Endothelial cell (in vitro differentiated cells): ENCODE data around the gene OCEL1. TPM values are rescaled to one million over a fixed set of nuclear protein-coding genes. Genes with fewer than 3 reads are reported as not detected.
A peak's percentile ranks its signal among the peaks of the same experiment; 100 is the strongest.

Experiments used
- DNase-seq: peaks from one replicate; pipeline ENCODE4 v3.0.0; 2021; ENCODE audit warnings: low spot score
- H3K27ac Mint-ChIP-seq: one replicate; pipeline ENCODE4 v1.8.0; 2021; ENCODE audit warnings: mixed read lengths, inconsistent platforms; ENCODE audit not compliant: unreplicated experiment
- H3K27me3 Mint-ChIP-seq: one replicate; pipeline ENCODE4 v1.8.0; 2021; ENCODE audit warnings: mild to moderate bottlenecking, moderate library complexity, mixed read lengths, inconsistent platforms; ENCODE audit not compliant: unreplicated experiment
- H3K36me3 Mint-ChIP-seq: one replicate; pipeline ENCODE4 v1.8.0; 2021; ENCODE audit warnings: mild to moderate bottlenecking, low read depth, mixed read lengths, inconsistent platforms; ENCODE audit not compliant: unreplicated experiment
- H3K4me1 Mint-ChIP-seq: one replicate; pipeline ENCODE4 v1.8.0; 2021; ENCODE audit warnings: mild to moderate bottlenecking, mixed read lengths, inconsistent platforms; ENCODE audit not compliant: unreplicated experiment
- H3K4me3 Mint-ChIP-seq: one replicate; pipeline ENCODE4 v1.8.0; 2021; ENCODE audit warnings: mild to moderate bottlenecking, mixed read lengths, inconsistent platforms; ENCODE audit not compliant: unreplicated experiment
- H3K9me3 Mint-ChIP-seq: one replicate; pipeline ENCODE4 v1.8.0; 2021; ENCODE audit warnings: mixed read lengths, inconsistent platforms; ENCODE audit not compliant: unreplicated experiment
- total RNA-seq: library from RNA; stranded (reverse); fragmentation: NEBNext Ultra II Directional; extraction: Animal tissue kit (Norgen Biotek cat#: 25700); gene quantifications from one replicate; pipeline ENCODE4 v1.2.1, GENCODE V29; 2021; ENCODE audit not compliant: unreplicated experiment
- TF ChIP-seq, protein P1 (sequence below): fragments of 200-600 bp; sonication (generic); IDR thresholded peaks from one replicate; pipeline ENCODE4 v1.5.0; 2021; ENCODE audit warnings: antibody characterized with exemption; ENCODE audit not compliant: unreplicated experiment

Gene OCEL1
- total RNA-seq, 1 donor from 2014 or later, result 16.5 TPM

DNA sequence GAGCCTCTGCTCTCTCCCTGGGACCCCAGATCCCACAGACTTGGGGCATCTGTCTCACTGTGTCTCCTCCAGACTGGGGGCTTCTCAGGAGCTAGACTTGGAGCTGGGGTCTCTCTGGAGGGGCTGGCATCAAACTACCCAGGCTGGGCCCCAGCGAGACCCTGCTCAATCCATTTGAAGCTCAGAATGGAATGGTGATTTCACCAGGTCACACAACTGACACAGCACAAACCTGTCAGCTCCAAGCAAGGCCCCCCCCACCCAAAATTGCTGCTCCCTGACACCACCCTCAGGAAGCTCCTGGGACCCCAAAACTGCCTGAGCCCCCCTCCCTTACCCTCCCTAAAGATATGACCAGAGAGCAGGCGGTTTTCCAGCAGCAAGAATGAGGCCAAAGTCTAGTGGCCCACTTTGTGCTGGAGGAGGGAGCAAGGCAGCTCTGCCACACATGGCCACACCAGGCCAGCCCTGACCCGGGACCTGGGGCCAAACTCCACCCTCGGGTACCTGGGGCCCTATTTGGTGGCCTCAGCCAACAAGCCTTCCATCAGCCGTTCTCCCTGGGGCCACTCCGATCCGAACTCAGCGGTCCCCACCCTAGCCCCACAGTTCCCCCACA lies 17.3 kb downstream of the OCEL1 start:
- no peaks in the 10 kb centered on the region for H3K9me3 Mint-ChIP-seq
- DNase-seq, result no peak
- H3K36me3 Mint-ChIP-seq, result peaks cover 10% of the 10 kb centered on the region
- peaks cover 23% of the 10 kb centered on the region for H3K4me1 Mint-ChIP-seq
- peaks cover 26% of the 10 kb centered on the region for H3K27me3 Mint-ChIP-seq
- TF ChIP-seq, protein P1, sequence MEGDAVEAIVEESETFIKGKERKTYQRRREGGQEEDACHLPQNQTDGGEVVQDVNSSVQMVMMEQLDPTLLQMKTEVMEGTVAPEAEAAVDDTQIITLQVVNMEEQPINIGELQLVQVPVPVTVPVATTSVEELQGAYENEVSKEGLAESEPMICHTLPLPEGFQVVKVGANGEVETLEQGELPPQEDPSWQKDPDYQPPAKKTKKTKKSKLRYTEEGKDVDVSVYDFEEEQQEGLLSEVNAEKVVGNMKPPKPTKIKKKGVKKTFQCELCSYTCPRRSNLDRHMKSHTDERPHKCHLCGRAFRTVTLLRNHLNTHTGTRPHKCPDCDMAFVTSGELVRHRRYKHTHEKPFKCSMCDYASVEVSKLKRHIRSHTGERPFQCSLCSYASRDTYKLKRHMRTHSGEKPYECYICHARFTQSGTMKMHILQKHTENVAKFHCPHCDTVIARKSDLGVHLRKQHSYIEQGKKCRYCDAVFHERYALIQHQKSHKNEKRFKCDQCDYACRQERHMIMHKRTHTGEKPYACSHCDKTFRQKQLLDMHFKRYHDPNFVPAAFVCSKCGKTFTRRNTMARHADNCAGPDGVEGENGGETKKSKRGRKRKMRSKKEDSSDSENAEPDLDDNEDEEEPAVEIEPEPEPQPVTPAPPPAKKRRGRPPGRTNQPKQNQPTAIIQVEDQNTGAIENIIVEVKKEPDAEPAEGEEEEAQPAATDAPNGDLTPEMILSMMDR, result no peak
- peak overlapping the region; percentile 52 for H3K27ac Mint-ChIP-seq
- H3K4me3 Mint-ChIP-seq, result peak overlapping the region; percentile 97

DNA sequence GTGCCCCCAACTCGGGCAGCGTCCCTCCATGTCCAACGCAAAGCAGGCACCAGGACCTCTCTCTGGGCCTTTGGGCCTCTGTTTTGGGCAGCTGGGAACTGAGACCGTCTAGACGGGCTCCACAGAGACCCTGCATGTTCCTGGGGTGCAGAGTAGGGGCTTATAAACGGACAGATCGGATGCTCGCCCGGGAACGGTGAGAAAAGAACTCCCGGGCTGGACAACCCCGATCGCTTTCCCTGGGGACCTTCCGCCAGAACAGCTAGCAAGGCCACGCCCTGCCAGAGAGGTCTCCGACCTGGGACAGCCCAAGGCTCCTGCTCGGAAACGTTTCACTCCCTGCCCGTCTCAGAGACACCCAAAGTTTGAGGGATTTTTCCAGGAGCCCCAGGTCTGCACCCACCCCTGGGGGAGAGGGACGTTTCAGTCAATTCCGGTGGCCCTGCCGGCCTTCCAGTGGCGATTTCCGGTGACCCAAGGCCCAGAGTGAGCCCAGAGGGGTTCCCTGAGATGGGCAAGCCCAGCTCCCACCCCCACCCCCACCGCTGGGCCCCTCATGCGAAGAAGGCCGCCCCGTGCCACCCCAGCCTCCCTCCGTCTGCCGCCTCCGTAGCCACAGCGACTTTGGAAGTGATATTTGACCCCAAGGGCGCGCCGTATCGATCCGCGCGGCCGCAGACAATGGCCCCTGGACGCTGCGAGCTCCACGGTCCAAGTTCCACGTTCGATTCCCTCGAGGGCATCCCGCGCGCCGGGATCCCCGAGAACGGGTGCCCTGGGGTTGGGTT lies 18.0 kb downstream of the OCEL1 start:
- peak overlapping the region; percentile 48 for H3K27ac Mint-ChIP-seq
- DNase-seq, result peak; percentile 42

DNA sequence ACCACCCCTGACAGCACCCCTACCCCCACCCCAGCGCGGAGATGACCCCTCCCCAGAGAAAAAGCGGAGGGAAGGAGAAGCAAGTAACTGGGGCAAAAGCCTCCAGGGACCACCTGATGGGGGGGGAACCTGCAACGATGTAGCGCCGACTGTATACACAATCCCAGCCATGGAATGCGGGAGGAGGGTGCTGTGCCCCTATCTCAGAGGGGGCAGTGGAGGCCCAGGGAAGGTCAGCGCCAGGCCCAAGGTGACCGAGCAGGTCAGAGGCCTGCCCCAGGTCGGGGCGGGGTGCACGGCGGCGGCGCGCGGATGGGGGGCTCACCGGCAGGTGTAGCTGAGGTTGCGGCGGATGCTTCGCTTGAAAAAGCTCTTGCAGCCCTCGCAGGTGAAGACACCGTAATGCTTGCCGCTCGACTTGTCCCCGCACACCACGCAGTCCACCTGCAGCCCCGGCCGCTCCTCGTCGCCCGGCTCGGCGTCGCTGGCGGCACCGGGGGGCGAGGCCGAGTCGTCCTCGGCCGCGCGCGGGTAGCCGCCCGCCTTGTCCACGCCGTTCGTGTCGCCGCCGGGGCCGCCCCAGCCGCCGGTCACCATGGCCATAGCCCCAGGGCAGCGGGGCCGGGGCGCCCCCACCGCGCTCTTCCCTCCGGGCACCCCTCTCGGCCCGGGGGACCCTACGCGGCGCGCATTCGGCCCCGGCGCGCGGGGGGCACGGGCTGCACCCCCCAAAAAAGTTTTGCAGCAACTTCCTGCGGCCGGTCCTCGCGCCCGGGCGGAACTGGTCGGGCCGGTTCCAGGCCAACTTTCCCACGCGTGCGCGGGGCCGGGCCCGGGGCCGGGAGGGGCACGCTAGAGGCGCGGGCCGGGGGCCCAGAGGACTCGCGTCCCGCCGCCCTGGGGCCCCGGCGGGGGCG lies 18.9 kb downstream of the OCEL1 start:
- H3K4me1 Mint-ChIP-seq, result peaks cover 23% of the 10 kb centered on the region
- H3K4me3 Mint-ChIP-seq, result peak overlapping the region; percentile 97

More for the DNA sequence above, 18.0 kb downstream of the OCEL1 start:
- H3K36me3 Mint-ChIP-seq, result peaks cover 8% of the 10 kb centered on the region
- TF ChIP-seq, protein P1, result no peak
- H3K4me1 Mint-ChIP-seq, result peaks cover 23% of the 10 kb centered on the region
- peak overlapping the region; percentile 97 for H3K4me3 Mint-ChIP-seq
- H3K27me3 Mint-ChIP-seq, result peaks cover 27% of the 10 kb centered on the region
- H3K9me3 Mint-ChIP-seq, result no peaks in the 10 kb centered on the region

DNA sequence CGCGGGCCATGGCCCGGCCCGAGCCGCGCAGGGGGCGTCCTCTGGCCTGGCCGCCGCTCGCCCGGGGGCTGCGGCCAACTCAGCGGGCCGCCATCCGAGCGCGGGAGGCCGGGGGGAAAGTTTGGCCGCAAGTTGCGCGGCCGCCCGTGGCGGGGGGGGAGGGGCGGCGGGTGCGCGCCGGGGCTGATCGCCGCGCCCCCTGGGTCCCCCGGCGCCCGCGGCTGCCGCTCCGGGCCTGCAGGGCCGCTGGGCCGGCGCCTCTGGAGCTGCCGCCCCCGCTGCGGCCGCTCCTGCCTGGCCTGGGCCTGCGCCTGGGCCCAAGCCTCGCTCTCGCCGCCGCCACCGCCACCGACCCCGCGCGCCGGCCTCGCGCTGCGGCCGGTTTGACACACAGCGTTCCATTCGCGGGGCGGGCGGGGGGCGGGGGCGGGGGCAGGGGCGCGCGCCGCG lies 19.5 kb downstream of the OCEL1 start, which contains the start of gene NR2F6:
TSS of gene NR2F6 (minus strand) at position 385 of the 450 bp plus-strand sequence. CDS start 699 bp downstream, outside the sequence.
- no peak for DNase-seq
- TF ChIP-seq, protein P1, result no peak
- Mint-ChIP-seq H3K27ac (peak within 1 kb of the TSS; percentile 64), H3K4me3 (peak within 1 kb of the TSS; percentile 97), H3K27me3 (peaks cover 29% of the 10 kb centered on the region), H3K4me1 (peaks cover 23% of the 10 kb centered on the region), H3K9me3 (no peaks in the 10 kb centered on the region), H3K36me3 (peaks cover 8% of the 10 kb centered on the region)

More for the DNA sequence above, 18.9 kb downstream of the OCEL1 start:
- Mint-ChIP-seq H3K27ac (peak overlapping the region; percentile 48), H3K9me3 (no peaks in the 10 kb centered on the region), H3K27me3 (peaks cover 27% of the 10 kb centered on the region), H3K36me3 (peaks cover 8% of the 10 kb centered on the region)
- TF ChIP-seq, protein P1, result no peak
- no peak for DNase-seq
